Smooth muscle cell (in vitro differentiated cells): ENCODE results near the gene MFN2. TPM values are rescaled to one million over a fixed set of nuclear protein-coding genes. Genes with fewer than 3 reads are reported as not detected.

ENCODE experiments used
- DNase-seq: peaks from one replicate; lab custom pipeline; 2025; ENCODE audit not compliant: unreplicated experiment; lab: John Stamatoyannopoulos, UW
- H2AFZ ChIP-seq: fragments of 200-600 bp; sonication (generic); 2 replicates; pipeline ENCODE4 v1.6.0; 2016; ENCODE audit warnings: antibody characterized with exemption, low read depth, mild to moderate bottlenecking
- H3F3A ChIP-seq: fragments of 200-600 bp; sonication (generic); 2 replicates; pipeline ENCODE4 v1.6.0; 2017; ENCODE audit warnings: antibody characterized with exemption, low read depth
- H3K27ac ChIP-seq: fragments of 200-600 bp; sonication (generic); 2 replicates; pipeline ENCODE4 v1.5.1; 2016; ENCODE audit warnings: low read depth, mild to moderate bottlenecking
- H3K27me3 ChIP-seq: fragments of 200-600 bp; sonication (generic); 2 replicates; pipeline ENCODE4 v1.6.1; 2016; ENCODE audit warnings: low read depth, mild to moderate bottlenecking
- H3K36me3 ChIP-seq: fragments of 200-600 bp; sonication (generic); 2 replicates; pipeline ENCODE4 v1.5.1; 2016; ENCODE audit warnings: low read depth
- H3K4me1 ChIP-seq: fragments of 200-600 bp; sonication (generic); 2 replicates; pipeline ENCODE4 v1.5.1; 2016; ENCODE audit warnings: low read depth
- H3K4me2 ChIP-seq: fragments of 200-600 bp; sonication (generic); 2 replicates; pipeline ENCODE4 v1.6.0; 2016; ENCODE audit warnings: mild to moderate bottlenecking
- H3K4me3 ChIP-seq: fragments of 200-600 bp; sonication (generic); 2 replicates; pipeline ENCODE4 v1.5.1; 2016; ENCODE audit warnings: mild to moderate bottlenecking
- H3K79me2 ChIP-seq: fragments of 200-600 bp; sonication (generic); 2 replicates; pipeline ENCODE4 v1.6.0; 2016; ENCODE audit warnings: low read depth, mild to moderate bottlenecking
- H3K9ac ChIP-seq: fragments of 200-600 bp; sonication (generic); 2 replicates; pipeline ENCODE4 v1.6.0; 2016; ENCODE audit warnings: low read depth
- H3K9me3 ChIP-seq: fragments of 200-600 bp; sonication (generic); replicated peaks from 2 replicates; pipeline ENCODE4 v1.5.1; 2016; ENCODE audit warnings: low read depth
- H4K20me1 ChIP-seq: fragments of 200-600 bp; sonication (generic); 2 replicates; pipeline ENCODE4 v1.6.0; 2016; ENCODE audit warnings: low read depth
- CTCF ChIP-seq: fragments of 200-600 bp; sonication (generic); IDR thresholded peaks from 2 replicates; pipeline ENCODE4 v1.5.1; 2017; ENCODE audit warnings: borderline replicate concordance, mild to moderate bottlenecking, antibody characterized with exemption; ENCODE audit not compliant: insufficient read depth, poor library complexity, severe bottlenecking
- WGBS: methylation state at CpG from one replicate; pipeline ENCODE4 v1.1.7; 2016; ENCODE audit warnings: low lambda C conversion rate; 5-methylcytosine and 5-hydroxymethylcytosine counted together
- polyA plus RNA-seq: library from polyadenylated mRNA; unstranded; fragments of >200 nt; fragmentation: Nextera tagmentation; extraction: Ambion mirVana; gene quantifications from 2 replicates; pipeline ENCODE4 v1.2.1, GENCODE V29; 2016
- total RNA-seq: library from RNA; depleted of rRNA; stranded (reverse); fragments of >200 nt; gene quantifications from 2 replicates; pipeline ENCODE4 v1.2.3, GENCODE V29; 2014

MFN2 gene
- total and polyA plus RNA-seq, 2 experiments from 2014 or later = 30.0 to 39.7 TPM

DNA sequence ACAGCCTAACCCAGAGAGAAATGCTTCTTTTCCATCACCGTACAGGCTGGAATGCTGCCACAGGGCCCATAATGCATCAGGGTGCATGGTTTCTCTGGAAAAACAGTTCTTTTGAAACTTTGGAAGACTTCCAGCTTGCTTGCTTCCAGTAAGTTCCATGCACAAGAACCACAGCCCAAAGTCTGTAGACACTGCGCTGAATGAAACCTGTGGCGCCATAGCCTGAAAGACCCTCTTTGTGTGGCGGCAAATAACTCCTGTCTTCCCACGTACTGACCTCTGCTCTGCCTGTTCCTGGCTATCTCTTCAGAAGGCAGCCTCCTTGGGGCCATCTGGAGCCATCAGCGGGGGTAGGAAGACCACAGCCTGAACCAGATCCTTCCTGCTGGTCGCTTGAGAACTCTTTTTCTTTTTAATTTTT is 54.1 kb downstream of the MFN2 start:
- Histone ChIP-seq H2AFZ (no peak overlapping the region), H3K36me3 (no peaks in the 10 kb centered on the region)
- DNase-seq = no peak

GRCh38 chr1:12035312-12035711 is 55.1 kb downstream of the MFN2 start:
- no peaks in the 10 kb centered on the region for H3K4me1 ChIP-seq
- no peaks in the 10 kb centered on the region for H3K9me3 ChIP-seq
- no peaks in the 10 kb centered on the region for H3K36me3 ChIP-seq
- H3K4me3 ChIP-seq = no peak overlapping the region
- H3K27me3 ChIP-seq = no peaks in the 10 kb centered on the region
- no peak overlapping the region for H3K27ac ChIP-seq
- H2AFZ ChIP-seq = no peak overlapping the region
- 76% methylated on average over 4 of the region's 4 CpGs for WGBS
- no peak for DNase-seq
- H3K4me2 ChIP-seq = no peak overlapping the region
- no peak overlapping the region for H3K9ac ChIP-seq
- no peak for TF ChIP-seq CTCF
- H3K79me2 ChIP-seq = no peaks in the 10 kb centered on the region
- no peaks in the 10 kb centered on the region for H4K20me1 ChIP-seq
- H3F3A ChIP-seq = peaks cover 6% of the 10 kb centered on the region

More for the DNA sequence above, 54.1 kb downstream of the MFN2 start:
- Histone ChIP-seq H3F3A (peaks cover 6% of the 10 kb centered on the region), H3K4me3 (no peak overlapping the region), H3K9me3 (no peaks in the 10 kb centered on the region), H3K9ac (no peak overlapping the region), H3K79me2 (no peaks in the 10 kb centered on the region), H3K27ac (peak overlapping the region; percentile 47), H4K20me1 (no peaks in the 10 kb centered on the region), H3K4me1 (no peaks in the 10 kb centered on the region), H3K4me2 (peak overlapping the region; percentile 18), H3K27me3 (no peaks in the 10 kb centered on the region)
- 13% methylated on average over 7 of the region's 7 CpGs for WGBS
- TF ChIP-seq CTCF = no peak

GRCh38 chr1:12037486-12038355 is 57.5 kb downstream of the MFN2 start:
- no peaks in the 10 kb centered on the region for H3K4me1 ChIP-seq

More at GRCh38 chr1:12037486-12038355, 57.5 kb downstream of the MFN2 start:
- Histone ChIP-seq H3K36me3 (no peaks in the 10 kb centered on the region), H3K4me3 (no peak overlapping the region), H3F3A (no peaks in the 10 kb centered on the region), H3K9me3 (no peaks in the 10 kb centered on the region), H3K27me3 (no peaks in the 10 kb centered on the region), H4K20me1 (no peaks in the 10 kb centered on the region), H2AFZ (no peak overlapping the region), H3K79me2 (no peaks in the 10 kb centered on the region), H3K27ac (no peak overlapping the region), H3K4me2 (no peak overlapping the region), H3K9ac (no peak overlapping the region)
- TF ChIP-seq CTCF = no peak
- no peak for DNase-seq
- 66% methylated on average over 17 of the region's 18 CpGs for WGBS
